H1 (cell line): ENCODE results near the gene TRIM24. TPM values are rescaled to one million over a fixed set of nuclear protein-coding genes. Genes with fewer than 3 reads are reported as not detected.

ENCODE experiments used
- CTCF ChIA-PET: fragments of 300-600 bp; sonication (Branson Sonifier 250); formaldehyde crosslinking; loops from one replicate; lab custom pipeline; 2021; ENCODE audit not compliant: partially characterized antibody; lab: Charles Lee
- POLR2A ChIA-PET: fragments of 300-600 bp; sonication (Branson Sonifier 250); formaldehyde crosslinking; loops from one replicate; lab custom pipeline; 2021; ENCODE audit warnings: inconsistent platforms; ENCODE audit not compliant: partially characterized antibody; lab: Charles Lee
- DNase-seq, 2 experiments: peaks; one replicate each; pipeline versions ENCODE4 v3.0.0 to v3.0.0-alpha.2; 2010 to 2022; ENCODE audit warnings: low spot score in 2 of 2, low read depth in 1 of 2, mixed read lengths in 1 of 2
- FAIRE-seq: peaks from 2 replicates; lab custom pipeline; 2011; peaks lifted over from hg19 to GRCh38; lab: Jason Lieb, UNC
- H2AFZ ChIP-seq: 2 replicates; pipeline ENCODE4 v1.8.1; 2012; ENCODE audit warnings: low read length, inconsistent platforms
- H2AK5ac ChIP-seq: 2 replicates; pipeline ENCODE4 v1.6.1; 2013; ENCODE audit warnings: low read depth, low read length
- H2BK120ac ChIP-seq: replicated peaks from 2 replicates; pipeline ENCODE3; 2013; ENCODE audit warnings: low read depth, low read length, inconsistent platforms
- H2BK12ac ChIP-seq: 2 replicates; pipeline ENCODE4 v1.6.1; 2013; ENCODE audit warnings: low read depth, low read length
- H2BK15ac ChIP-seq: 2 replicates; pipeline ENCODE4 v1.6.1; 2013; ENCODE audit warnings: low read length
- H2BK20ac ChIP-seq: 2 replicates; pipeline ENCODE4 v1.6.1; 2013; ENCODE audit warnings: low read length
- H2BK5ac ChIP-seq: 2 replicates; pipeline ENCODE4 v1.6.1; 2013; ENCODE audit warnings: low read depth, low read length
- H3K14ac ChIP-seq: 2 replicates; pipeline ENCODE4 v1.6.1; 2013; ENCODE audit warnings: inconsistent platforms; ENCODE audit not compliant: insufficient read length
- H3K18ac ChIP-seq: 2 replicates; pipeline ENCODE4 v1.6.1; 2013; ENCODE audit warnings: low read length; ENCODE audit errors: extremely low read depth
- H3K23ac ChIP-seq: 2 replicates; pipeline ENCODE4 v1.6.1; 2013; ENCODE audit warnings: inconsistent platforms; ENCODE audit not compliant: insufficient read length
- H3K23me2 ChIP-seq: 2 replicates; pipeline ENCODE4 v1.6.1; 2013; ENCODE audit warnings: low read depth, low read length
- H3K27ac ChIP-seq: 2 replicates; pipeline ENCODE4 v1.6.1; 2011; ENCODE audit warnings: low read depth, low read length, inconsistent platforms
- H3K27me3 ChIP-seq, 4 experiments: replicated peaks in 1 of 4; 1 replicate in 1 of 4; 2 replicates in 3 of 4; pipeline versions ENCODE4 v1.6.1 to v1.8.1; 2011 to 2013; ENCODE audit warnings: low read length in 3 of 4, mild to moderate bottlenecking in 3 of 4, inconsistent platforms in 2 of 4, mixed read lengths in 2 of 4, moderate library complexity in 1 of 4; ENCODE audit not compliant: control insufficient read depth in 3 of 4, insufficient read depth in 3 of 4; ENCODE audit errors: extremely low read depth in 1 of 4
- H3K36me3 ChIP-seq, 4 experiments: 2 replicates each; pipeline versions ENCODE4 v1.6.1 to v1.8.1; 2011 to 2013; ENCODE audit warnings: mild to moderate bottlenecking in 4 of 4, low read length in 3 of 4, moderate library complexity in 2 of 4, control low read depth in 1 of 4, inconsistent platforms in 1 of 4; ENCODE audit not compliant: insufficient read depth in 4 of 4, control insufficient read depth in 2 of 4
- H3K4ac ChIP-seq: replicated peaks from 2 replicates; pipeline ENCODE3; 2013; ENCODE audit warnings: low read length, low read depth, mixed read lengths, inconsistent platforms; ENCODE audit not compliant: insufficient read length
- H3K4me1 ChIP-seq, 4 experiments: replicated peaks in 1 of 4; 1 replicate in 1 of 4; 2 replicates in 3 of 4; pipeline versions ENCODE4 v1.6.1 to v1.8.1; 2011 to 2013; ENCODE audit warnings: low read length in 3 of 4, inconsistent platforms in 2 of 4, mixed read lengths in 1 of 4; ENCODE audit not compliant: insufficient read depth in 4 of 4, control insufficient read depth in 3 of 4
- H3K4me2 ChIP-seq, 2 experiments: 2 replicates each; pipeline versions ENCODE4 v1.6.1 to v1.8.1; 2011 to 2013; ENCODE audit warnings: low read depth in 2 of 2, low read length in 2 of 2, control low read depth in 1 of 2, inconsistent platforms in 1 of 2, mild to moderate bottlenecking in 1 of 2; ENCODE audit not compliant: insufficient read depth in 1 of 2
- H3K4me3 ChIP-seq, 4 experiments: fragments of 200-600, 300-600 bp in 1 of 4; sonication (generic), shearing (Covaris generic), sonication (Bioruptor Twin) in 1 of 4; 2 replicates each; pipeline versions ENCODE4 v1.5.1 to v1.8.1; 2011 to 2016; ENCODE audit warnings: low read length in 4 of 4, low read depth in 3 of 4, control low read depth in 2 of 4, inconsistent platforms in 2 of 4, mild to moderate bottlenecking in 2 of 4, mixed read lengths in 1 of 4, moderate library complexity in 1 of 4; ENCODE audit not compliant: insufficient read depth in 2 of 4; ENCODE audit errors: extremely low read depth in 1 of 4
- H3K56ac ChIP-seq: replicated peaks from 2 replicates; pipeline ENCODE3; 2013; ENCODE audit warnings: low read depth, mild to moderate bottlenecking, mixed read lengths, low read length, inconsistent platforms; ENCODE audit not compliant: insufficient read length
- H3K79me1 ChIP-seq: 2 replicates; pipeline ENCODE4 v1.6.1; 2013; ENCODE audit warnings: low read depth, low read length, control low read depth
- H3K79me2 ChIP-seq, 2 experiments: 2 replicates each; pipeline versions ENCODE4 v1.6.1 to v1.8.1; 2012 to 2013; ENCODE audit warnings: low read length in 2 of 2, mild to moderate bottlenecking in 2 of 2, inconsistent platforms in 1 of 2; ENCODE audit not compliant: insufficient read depth in 2 of 2, control insufficient read depth in 1 of 2
- H3K9ac ChIP-seq, 4 experiments: replicated peaks in 1 of 4; 1 replicate in 1 of 4; 2 replicates in 3 of 4; pipeline versions ENCODE4 v1.6.1 to v1.8.1; 2011 to 2013; ENCODE audit warnings: low read depth in 3 of 4, low read length in 3 of 4, control low read depth in 2 of 4, mild to moderate bottlenecking in 2 of 4, moderate library complexity in 2 of 4, inconsistent platforms in 1 of 4; ENCODE audit errors: extremely low read depth in 1 of 4
- H3K9me3 ChIP-seq, 2 experiments: 2 replicates each; pipeline versions ENCODE4 v1.6.1 to v1.8.1; 2012 to 2013; ENCODE audit warnings: mild to moderate bottlenecking in 2 of 2, moderate library complexity in 2 of 2, control low read depth in 1 of 2, inconsistent platforms in 1 of 2, low read depth in 1 of 2, low read length in 1 of 2, mixed read lengths in 1 of 2; ENCODE audit not compliant: insufficient read depth in 2 of 2
- H4K20me1 ChIP-seq, 2 experiments: replicated peaks in 1 of 2; 2 replicates each; pipeline versions ENCODE3 to v1.8.1; 2011 to 2013; ENCODE audit warnings: inconsistent platforms in 2 of 2, low read length in 2 of 2, mild to moderate bottlenecking in 1 of 2; ENCODE audit not compliant: insufficient read depth in 2 of 2, control insufficient read depth in 1 of 2
- H4K5ac ChIP-seq: 2 replicates; pipeline ENCODE4 v1.6.1; 2013; ENCODE audit warnings: low read length, low read depth, mixed read lengths, inconsistent platforms; ENCODE audit not compliant: insufficient read length
- H4K8ac ChIP-seq: 2 replicates; pipeline ENCODE4 v1.8.0; 2013; ENCODE audit warnings: mild to moderate bottlenecking, moderate library complexity, low read length, inconsistent platforms; ENCODE audit not compliant: insufficient read depth; ENCODE audit errors: extremely low read depth
- H4K91ac ChIP-seq: replicated peaks from 2 replicates; pipeline ENCODE3; 2013; ENCODE audit warnings: low read length, mixed read lengths, inconsistent platforms; ENCODE audit not compliant: insufficient read length
- ASH2L ChIP-seq: fragments of 200-600, 300-600 bp; sonication (generic); IDR thresholded peaks from one replicate; pipeline ENCODE4 v1.7.1; 2017; ENCODE audit warnings: low read length
- CBX8 ChIP-seq: fragments of 300-800, 300-1000 bp; sonication (generic); IDR thresholded peaks from 2 replicates; pipeline ENCODE4 v1.7.1; 2016; ENCODE audit warnings: low read depth, low read length, borderline replicate concordance
- NANOG ChIP-seq: IDR thresholded peaks from 2 replicates; pipeline ENCODE4 v1.6.1; 2011; ENCODE audit warnings: low read length, low read depth, mild to moderate bottlenecking, inconsistent platforms; ENCODE audit not compliant: insufficient read depth, poor library complexity, severe bottlenecking
- RAD21 ChIP-seq, 2 experiments: IDR thresholded peaks in 1 of 2; conservative IDR thresholded peaks in 1 of 2; 2 replicates each; pipeline ENCODE4 v1.6.1; 2011; ENCODE audit warnings: low read depth in 2 of 2, low read length in 2 of 2, improper control_type of control experiment in 1 of 2, inconsistent platforms in 1 of 2, mild to moderate bottlenecking in 1 of 2, moderate library complexity in 1 of 2
- RFX5 ChIP-seq: IDR thresholded peaks from 2 replicates; pipeline ENCODE4 v1.6.1; 2011; ENCODE audit warnings: low read depth, low read length, improper control_type of control experiment, borderline replicate concordance
- RXRA ChIP-seq: IDR thresholded peaks from 2 replicates; pipeline ENCODE4 v1.6.1; 2011; ENCODE audit warnings: low read depth, mild to moderate bottlenecking, low read length, moderate library complexity; ENCODE audit not compliant: insufficient read depth
- SP2 ChIP-seq: IDR thresholded peaks from 2 replicates; pipeline ENCODE4 v1.6.1; 2012; ENCODE audit warnings: mild to moderate bottlenecking, low read length, inconsistent platforms
- TAF7 ChIP-seq: optimal IDR thresholded peaks from 2 replicates; pipeline ENCODE3; 2011; ENCODE audit warnings: low read depth, mild to moderate bottlenecking, inconsistent platforms, low read length, moderate library complexity, borderline replicate concordance
- TEAD4 ChIP-seq: IDR thresholded peaks from 2 replicates; pipeline ENCODE4 v1.6.1; 2012; ENCODE audit warnings: low read depth, low read length, inconsistent platforms, mixed read lengths
- ZNF274 ChIP-seq: IDR thresholded peaks from 2 replicates; pipeline ENCODE4 v1.7.0; 2012; ENCODE audit warnings: low read length, borderline replicate concordance; ENCODE audit errors: extremely low read depth
- WGBS, 2 experiments: shearing (Covaris generic) in 1 of 2; methylation state at CpG; one replicate each; pipeline versions ENCODE4 v1.1.6 to v1.1.7; 2013 to 2015; ENCODE audit warnings: low lambda C conversion rate in 2 of 2, mixed read lengths in 2 of 2, inconsistent platforms in 1 of 2, low coverage in 1 of 2, missing lambda C conversion rate in 1 of 2; ENCODE audit not compliant: insufficient replicate concordance in 2 of 2, insufficient coverage in 1 of 2, insufficient read length in 1 of 2; ENCODE audit errors: extremely low coverage in 1 of 2, missing lambda C conversion rate in 1 of 2; 5-methylcytosine and 5-hydroxymethylcytosine counted together
- polyA plus RNA-seq, 7 experiments: library from polyadenylated mRNA; depleted of rRNA in 3 of 7; stranded (reverse) in 5 of 7; unstranded in 2 of 7; fragments of >200 nt in 5 of 7; fragments of 200-250 nt in 2 of 7; gene quantifications; 1 replicate in 5 of 7; 2 replicates in 1 of 7; 4 replicates in 1 of 7; pipeline versions ENCODE4 v1.2.1 to v1.2.3, GENCODE V29; 2011 to 2013; ENCODE audit warnings: missing spikeins in 2 of 7, mixed read lengths in 2 of 7
- total RNA-seq: library from RNA; stranded (reverse); fragmentation: NEBNext Ultra II Directional; extraction: Animal tissue kit (Norgen Biotek cat#: 25700); gene quantifications from 2 replicates; pipeline ENCODE4 v1.2.1, GENCODE V29; 2021

TRIM24 gene
- total and polyA plus RNA-seq, 2 of the 8 experiments (the other 6 are each of a cell fraction or from before 2014, with no cell fraction given) = 67.6 to 149 TPM

- no peak overlapping the region for H2BK5ac ChIP-seq
- H3K4me3 ChIP-seq = no peak overlapping the region
- H2AK5ac ChIP-seq = no peak overlapping the region
- no peak overlapping the region for H2BK15ac ChIP-seq
- H3K36me3 ChIP-seq = no peaks in the 10 kb centered on the region
- H4K20me1 ChIP-seq = no peaks in the 10 kb centered on the region
- H3K27ac ChIP-seq = no peak overlapping the region
- H3K9me3 ChIP-seq = 0 out of 4 replicates have a peak, but pooled peaks cover 0 to 3% of the 10 kb centered on the region in 2 experiments
- FAIRE-seq (no peak), DNase-seq (no peak)
- H3K79me1 ChIP-seq = no peaks in the 10 kb centered on the region
- no peak overlapping the region for H2AFZ ChIP-seq
- no peak overlapping the region for H4K8ac ChIP-seq
- no peak overlapping the region for H4K5ac ChIP-seq
- no peak overlapping the region for H2BK20ac ChIP-seq
- 83% methylated on average over 12 of the region's 12 CpGs; no CpG with 5 or more reads in 1 of the 2 experiments for WGBS, 2 experiments
- H3K56ac ChIP-seq = no peak overlapping the region
- H4K91ac ChIP-seq = no peak overlapping the region
- H3K23me2 ChIP-seq = no peaks in the 10 kb centered on the region
- H3K9ac ChIP-seq = no peak overlapping the region
- no peaks in the 10 kb centered on the region for H3K79me2 ChIP-seq
- ChIA-PET CTCF (no interaction called here), POLR2A (no interaction called here)
- TF ChIP-seq NANOG (no peak), RFX5 (no peak), ZNF274 (no peak), RAD21 (IDR thresholded peaks at IDR 0.05 in 1 of 2, conservative IDR thresholded peaks at IDR 0.05 in 1 of 2; ENCODE audit: low read depth in 2 of 2, low read length in 2 of 2) (no peak), RXRA (no peak), TEAD4 (no peak), ASH2L (no peak), SP2 (no peak), CBX8 (no peak), TAF7 (no peak)
- no peak overlapping the region for H2BK12ac ChIP-seq
- H3K4ac ChIP-seq = no peak overlapping the region
- H3K4me1 ChIP-seq = no peaks in the 10 kb centered on the region
- no peak overlapping the region for H2BK120ac ChIP-seq
- H3K23ac ChIP-seq = no peak overlapping the region
- no peaks in the 10 kb centered on the region for H3K27me3 ChIP-seq
- no peak overlapping the region for H3K18ac ChIP-seq
- H3K4me2 ChIP-seq = no peak overlapping the region
- no peak overlapping the region for H3K14ac ChIP-seq
Observed at GRCh38 chr7:138608275-138608674, 148.2 kb downstream of the TRIM24 start.
